ENCODE results near the gene DUOXA1.

- TF ChIP-seq, protein P1, sequence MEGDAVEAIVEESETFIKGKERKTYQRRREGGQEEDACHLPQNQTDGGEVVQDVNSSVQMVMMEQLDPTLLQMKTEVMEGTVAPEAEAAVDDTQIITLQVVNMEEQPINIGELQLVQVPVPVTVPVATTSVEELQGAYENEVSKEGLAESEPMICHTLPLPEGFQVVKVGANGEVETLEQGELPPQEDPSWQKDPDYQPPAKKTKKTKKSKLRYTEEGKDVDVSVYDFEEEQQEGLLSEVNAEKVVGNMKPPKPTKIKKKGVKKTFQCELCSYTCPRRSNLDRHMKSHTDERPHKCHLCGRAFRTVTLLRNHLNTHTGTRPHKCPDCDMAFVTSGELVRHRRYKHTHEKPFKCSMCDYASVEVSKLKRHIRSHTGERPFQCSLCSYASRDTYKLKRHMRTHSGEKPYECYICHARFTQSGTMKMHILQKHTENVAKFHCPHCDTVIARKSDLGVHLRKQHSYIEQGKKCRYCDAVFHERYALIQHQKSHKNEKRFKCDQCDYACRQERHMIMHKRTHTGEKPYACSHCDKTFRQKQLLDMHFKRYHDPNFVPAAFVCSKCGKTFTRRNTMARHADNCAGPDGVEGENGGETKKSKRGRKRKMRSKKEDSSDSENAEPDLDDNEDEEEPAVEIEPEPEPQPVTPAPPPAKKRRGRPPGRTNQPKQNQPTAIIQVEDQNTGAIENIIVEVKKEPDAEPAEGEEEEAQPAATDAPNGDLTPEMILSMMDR (IDR thresholded peaks at IDR 0.05): no peak
- TF ChIP-seq POLR2AphosphoS5 (IDR thresholded peaks at IDR 0.05; ENCODE audit: low read depth, low read length) (no peak), PBX3 (IDR thresholded peaks at IDR 0.05) (no peak), NFIC (IDR thresholded peaks at IDR 0.05; ENCODE audit: borderline replicate concordance) (no peak)
- TF ChIP-seq, protein P2, sequence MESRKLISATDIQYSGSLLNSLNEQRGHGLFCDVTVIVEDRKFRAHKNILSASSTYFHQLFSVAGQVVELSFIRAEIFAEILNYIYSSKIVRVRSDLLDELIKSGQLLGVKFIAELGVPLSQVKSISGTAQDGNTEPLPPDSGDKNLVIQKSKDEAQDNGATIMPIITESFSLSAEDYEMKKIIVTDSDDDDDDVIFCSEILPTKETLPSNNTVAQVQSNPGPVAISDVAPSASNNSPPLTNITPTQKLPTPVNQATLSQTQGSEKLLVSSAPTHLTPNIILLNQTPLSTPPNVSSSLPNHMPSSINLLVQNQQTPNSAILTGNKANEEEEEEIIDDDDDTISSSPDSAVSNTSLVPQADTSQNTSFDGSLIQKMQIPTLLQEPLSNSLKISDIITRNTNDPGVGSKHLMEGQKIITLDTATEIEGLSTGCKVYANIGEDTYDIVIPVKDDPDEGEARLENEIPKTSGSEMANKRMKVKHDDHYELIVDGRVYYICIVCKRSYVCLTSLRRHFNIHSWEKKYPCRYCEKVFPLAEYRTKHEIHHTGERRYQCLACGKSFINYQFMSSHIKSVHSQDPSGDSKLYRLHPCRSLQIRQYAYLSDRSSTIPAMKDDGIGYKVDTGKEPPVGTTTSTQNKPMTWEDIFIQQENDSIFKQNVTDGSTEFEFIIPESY (IDR thresholded peaks at IDR 0.05; ENCODE audit: borderline replicate concordance, low read depth): no peak
Observed at GRCh38 chr15:45143946-45144345, 14.3 kb upstream of the DUOXA1 start.
